ENCODE measurements around the gene IMP4.

The IMP4 gene

GRCh38 chr2:130358420-130359350 lies 16.0 kb downstream of the IMP4 start:
- no peak for DNase-seq

DNA sequence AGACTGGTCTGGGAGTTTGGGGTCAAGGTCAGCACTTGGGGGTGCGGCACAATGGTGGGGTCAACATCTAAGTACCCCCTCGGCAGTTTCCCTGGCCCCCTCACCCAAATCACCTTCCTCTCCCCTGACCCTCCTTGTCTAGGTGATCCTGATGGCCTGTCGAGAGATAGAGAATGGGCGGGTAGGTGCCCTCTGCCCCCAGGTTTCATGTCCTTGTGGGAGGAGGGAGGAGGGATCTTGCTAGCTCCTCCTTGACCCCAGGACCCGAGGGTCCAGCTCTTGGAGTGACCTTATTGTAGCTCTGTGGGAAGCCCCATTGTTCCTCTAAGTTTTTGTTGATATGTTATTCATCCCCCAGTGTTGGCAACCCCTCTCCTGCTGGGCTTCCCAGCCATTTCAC lies 16.8 kb downstream of the IMP4 start:
- no peak for DNase-seq

DNA sequence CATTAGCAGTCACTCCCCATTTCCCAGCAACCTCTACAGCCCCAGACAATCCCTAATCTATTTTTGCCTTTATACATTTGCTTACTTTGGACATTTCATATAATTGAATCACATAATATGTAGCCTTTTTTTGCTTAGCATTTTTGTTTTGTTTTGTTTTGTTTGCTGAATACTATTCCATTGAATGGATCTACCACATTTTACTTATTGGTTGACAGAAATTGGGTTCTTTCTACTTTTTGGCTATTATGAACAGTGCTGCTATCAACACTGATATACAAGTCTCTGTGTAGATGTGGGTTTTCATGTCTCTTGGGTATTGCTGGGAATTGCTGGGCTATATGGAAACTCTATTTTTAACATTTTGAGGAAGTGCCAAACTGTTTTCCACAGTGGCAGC lies 20.8 kb downstream of the IMP4 start:
- DNase-seq: no peak

GRCh38 chr2:130365075-130365474 lies 22.4 kb downstream of the IMP4 start:
- no peak for DNase-seq

- no peak for DNase-seq
Measured at GRCh38 chr2:130365963-130366362, 23.3 kb downstream of the IMP4 start.

GRCh38 chr2:130366720-130367119 lies 24.0 kb downstream of the IMP4 start:
- DNase-seq: no peak

- DNase-seq: no peak
Measured at GRCh38 chr2:130368786-130369185, 26.1 kb downstream of the IMP4 start.

DNA sequence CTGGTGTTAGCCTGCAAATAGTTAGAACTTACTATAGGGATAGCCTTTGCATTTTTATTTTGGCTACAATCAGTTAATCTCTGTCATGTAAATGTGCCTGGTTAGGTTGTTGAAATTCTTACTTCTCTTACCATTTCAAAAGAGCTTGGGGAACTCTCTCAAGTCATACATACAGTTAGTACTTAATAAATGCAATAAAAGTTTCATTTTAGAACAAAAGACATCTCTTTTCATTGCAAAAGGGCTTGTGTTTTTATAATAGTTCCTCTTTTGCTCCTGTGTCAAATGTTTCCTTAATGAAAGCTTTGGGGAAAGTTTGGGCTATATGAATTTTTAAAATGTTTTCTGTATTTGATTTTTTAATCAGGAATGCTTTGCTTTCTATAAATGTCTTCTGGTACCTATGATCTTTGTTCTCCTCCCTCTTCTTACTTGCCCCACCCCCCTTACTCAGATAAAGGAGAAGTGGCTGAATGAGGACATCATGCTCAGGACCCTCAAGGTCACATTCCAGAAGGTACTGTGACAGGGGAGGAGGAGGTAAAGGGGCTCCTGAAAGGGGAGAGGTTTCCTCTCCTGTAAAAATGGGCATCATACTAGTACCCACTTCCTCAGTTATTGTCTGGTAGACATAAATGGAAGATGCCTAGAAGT lies 26.7 kb downstream of the IMP4 start:
- no peak for DNase-seq

GRCh38 chr2:130369965-130370341 lies 27.3 kb downstream of the IMP4 start:
- no peak for DNase-seq

GRCh38 chr2:130370490-130370889 lies 27.8 kb downstream of the IMP4 start:
- no peak for DNase-seq

GRCh38 chr2:130371723-130372054 lies 29.0 kb downstream of the IMP4 start:
- peak; percentile 37 for DNase-seq

DNA sequence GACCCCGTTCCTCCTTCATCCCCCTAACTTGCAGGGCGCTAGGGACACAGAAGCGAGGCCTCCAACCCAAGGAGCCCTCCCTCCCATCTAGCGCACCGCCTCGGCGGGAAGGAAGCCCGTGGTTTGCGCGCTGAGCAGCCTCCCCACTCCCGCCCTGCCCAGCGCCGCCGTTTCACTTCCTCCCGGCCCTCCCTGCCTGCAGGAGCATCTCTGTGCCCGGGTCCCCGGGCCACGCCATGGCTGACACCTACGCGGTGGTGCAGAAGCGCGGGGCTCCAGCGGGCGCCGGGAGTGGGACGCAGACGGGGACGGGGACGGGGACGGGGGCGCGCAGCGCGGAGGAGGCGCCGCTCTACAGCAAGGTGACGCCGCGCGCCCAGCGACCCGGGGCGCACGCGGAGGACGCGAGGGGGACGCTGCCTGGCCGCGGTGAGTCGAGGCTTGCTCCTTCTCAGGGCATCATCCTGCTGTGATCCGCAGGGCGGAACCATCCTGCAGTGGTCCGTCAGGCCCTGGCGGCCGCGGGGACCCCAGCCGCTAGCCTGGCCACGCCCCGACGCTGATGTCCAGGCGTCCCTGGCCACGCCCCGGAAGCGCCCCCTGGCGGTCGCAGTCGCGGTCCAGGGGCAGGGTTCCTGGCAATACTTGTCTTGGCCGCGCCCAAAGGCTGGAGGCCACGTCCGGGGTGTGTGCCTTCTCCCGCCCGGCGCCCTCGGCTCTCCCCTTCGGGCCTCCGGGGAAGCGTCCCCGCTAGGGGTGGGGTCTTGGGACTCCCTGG lies 29.5 kb downstream of the IMP4 start:
- no peak for DNase-seq

DNA sequence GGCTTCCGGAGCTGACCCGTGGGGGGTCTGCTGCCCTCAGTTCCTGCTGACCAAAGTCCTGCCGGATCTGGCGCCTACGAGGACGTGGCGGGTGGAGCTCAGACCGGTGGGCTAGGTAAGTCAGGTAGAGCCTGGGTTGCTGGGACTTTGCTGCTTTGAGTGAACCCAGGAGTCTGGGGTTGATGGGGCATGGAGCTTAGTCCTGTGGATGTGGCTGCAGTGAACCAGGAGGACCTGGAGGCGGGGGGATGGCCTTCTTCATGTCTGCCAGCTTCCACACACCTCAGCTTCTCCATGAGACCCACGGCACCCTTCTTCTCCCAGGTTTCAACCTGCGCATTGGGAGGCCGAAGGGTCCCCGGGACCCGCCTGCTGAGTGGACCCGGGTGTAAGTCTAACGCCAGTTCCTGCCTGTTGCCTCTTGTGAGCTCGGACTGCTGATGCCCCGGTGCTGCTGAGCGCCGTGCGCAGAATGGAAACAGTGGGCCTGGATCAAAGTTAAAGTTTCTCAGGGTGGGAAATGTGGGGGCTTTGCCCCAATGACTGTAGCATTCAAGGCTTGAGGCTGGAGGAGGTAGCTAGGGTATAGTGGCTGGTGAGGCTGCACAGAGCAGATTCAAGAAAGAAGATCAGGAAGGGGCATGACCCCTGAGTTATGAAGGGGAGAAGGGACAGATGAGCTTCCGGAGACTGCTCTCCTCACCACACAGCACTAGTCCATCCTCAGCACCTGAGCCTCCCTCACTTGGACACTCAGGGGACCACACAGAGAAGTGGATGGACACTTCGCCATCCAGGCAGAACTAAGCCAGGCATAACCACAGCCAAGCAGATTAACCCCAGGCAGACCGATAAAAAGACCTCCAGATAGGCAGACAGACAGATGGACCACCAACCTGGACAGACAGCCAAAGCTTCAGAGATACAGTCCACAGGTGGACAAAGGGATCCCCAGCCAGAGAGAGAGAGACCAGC lies 30.4 kb downstream of the IMP4 start:
- DNase-seq: no peak

DNA sequence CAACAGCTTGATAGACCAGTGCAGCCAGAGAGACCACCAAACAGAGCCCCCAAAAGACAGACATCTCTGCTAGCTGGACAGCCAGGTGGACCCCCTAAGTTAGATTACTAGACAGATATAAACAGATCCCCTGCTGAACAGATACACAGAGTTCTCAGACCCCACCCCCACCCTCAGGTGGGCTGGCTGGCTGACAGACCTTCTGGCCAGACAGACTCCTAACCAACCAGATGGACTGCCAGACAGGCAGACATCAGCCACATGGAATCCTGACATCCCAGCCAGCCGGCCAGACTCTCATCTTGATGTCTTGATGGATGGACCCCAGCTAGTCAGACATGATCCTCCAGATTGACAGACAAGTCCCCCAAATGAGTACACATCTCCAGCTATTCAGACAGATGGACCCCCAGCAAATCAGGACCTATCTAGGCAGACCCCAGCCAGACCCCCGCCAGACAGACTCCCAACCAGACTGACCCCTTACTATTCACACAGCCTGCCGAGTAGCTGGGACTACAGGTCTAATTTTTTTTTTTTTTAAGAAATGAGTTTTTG lies 31.2 kb downstream of the IMP4 start:
- DNase-seq: no peak

DNA sequence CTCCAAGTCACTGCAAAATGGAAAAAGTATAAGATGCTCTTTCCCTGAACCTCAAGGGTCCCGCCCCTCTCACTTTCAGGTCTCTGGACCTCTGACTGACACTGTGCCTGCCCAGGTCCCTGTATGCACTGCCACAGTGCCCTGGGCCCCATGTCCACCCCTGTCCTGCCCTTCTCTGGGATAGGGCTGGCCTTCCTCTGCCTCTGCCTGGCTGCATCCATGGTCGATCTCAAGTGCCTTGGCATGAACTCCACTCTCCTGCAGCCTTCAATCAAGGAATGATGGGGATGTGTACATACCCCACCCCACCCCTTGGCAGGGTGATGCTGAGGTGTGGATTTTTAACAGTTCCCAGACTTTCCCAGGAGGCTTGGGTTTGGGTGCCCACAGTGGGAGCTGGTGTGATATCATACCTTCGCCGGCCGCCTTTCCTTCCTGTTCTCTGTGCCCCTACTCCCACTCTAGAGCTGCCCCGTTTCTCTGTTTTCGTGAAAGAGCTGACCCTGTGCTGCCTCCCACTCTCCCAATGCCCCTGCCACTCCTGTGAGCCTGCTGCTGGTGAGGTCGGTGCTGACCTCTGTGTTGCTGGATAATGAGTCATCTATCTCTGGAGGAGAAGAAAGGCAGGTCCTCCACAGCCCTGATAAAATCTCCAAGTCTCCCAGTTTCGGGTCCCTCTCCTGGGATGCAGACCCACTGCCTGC lies 32.0 kb downstream of the IMP4 start:
- no peak for DNase-seq

DNA sequence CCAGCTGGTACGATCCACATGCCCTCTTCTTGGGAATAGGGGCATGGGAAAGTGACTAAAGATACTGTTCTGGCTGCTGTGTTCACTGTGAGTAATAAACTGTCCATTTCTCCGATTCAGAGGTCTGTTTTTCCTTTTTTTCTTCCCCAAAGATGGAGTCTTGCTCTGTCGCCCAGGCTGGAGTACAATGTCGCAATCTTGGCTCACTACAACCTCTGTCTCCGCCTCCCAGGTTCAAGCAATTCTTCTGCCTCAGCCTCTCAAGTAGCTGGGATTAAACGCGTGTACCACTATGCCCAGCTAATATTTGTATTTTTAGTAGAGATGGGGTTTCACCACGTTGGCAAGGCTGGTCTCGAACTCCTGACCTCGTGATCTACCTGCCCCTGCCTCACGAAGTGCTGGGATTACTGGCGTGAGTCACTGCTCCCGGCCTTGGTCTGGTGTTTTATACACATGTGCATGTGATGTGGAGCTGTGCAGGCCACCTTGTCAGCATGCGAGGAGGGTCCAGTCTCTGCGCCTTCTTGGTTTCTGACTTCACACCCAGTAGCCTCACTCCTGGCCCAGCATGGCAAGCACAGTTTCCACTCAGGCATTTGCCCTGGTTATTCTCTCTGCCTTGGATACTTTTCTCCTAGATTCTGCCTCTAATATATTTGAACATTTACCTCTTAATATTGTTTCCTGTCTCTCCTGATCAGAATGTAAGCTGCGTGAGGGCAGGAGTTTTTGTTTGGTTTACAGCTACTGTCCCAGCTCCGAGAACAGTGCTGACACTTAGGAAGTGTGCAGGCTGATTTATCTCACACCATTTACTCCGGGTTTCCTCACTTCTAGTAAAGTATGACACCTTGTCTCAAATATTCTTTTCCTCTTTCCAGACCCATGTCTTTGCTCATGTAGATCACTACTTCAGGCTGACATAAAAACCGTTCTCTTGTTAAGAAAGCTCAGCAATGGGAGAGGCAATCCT lies 32.9 kb downstream of the IMP4 start:
- DNase-seq: no peak

DNA sequence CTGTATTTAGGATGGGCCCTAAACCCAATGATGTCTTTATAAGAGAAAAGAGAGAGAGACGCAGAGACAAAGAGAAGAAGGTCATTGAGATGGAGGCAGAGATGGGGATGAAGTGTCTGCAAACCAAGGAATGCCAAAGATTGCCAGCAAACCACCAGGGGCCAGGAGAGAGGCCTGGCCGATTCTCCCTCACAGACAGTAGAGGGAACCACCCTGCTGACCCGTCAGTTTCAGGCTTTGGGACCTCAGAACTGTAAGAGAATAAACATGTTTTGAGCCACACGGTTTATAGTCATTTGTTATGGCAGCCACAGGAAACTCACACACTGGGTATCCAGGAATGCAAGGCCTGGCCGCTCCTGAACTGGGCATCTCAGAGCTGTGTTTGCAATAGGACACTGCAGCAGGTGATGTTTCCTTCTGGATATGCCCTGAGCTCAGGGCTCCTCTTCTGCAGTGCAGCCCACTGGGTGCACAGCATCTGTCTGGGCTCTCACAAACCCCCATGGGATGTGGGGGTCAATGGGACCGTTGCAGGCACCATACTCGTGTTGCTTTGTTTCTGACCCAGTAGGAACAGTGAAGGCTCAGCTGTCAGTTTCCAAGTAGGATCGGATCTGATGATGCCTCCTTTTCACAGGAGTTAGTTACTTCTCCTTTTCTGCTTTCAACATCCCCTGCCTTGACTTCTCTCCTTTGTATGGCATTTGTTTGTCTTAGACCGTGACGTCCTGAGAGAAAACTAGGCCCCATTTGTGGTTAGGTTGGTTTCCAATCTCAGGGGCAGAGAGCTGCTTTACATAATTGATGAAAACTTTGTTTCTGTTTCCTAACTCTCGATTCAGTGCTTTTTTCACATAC lies 34.0 kb downstream of the IMP4 start:
- no peak for DNase-seq

DNA sequence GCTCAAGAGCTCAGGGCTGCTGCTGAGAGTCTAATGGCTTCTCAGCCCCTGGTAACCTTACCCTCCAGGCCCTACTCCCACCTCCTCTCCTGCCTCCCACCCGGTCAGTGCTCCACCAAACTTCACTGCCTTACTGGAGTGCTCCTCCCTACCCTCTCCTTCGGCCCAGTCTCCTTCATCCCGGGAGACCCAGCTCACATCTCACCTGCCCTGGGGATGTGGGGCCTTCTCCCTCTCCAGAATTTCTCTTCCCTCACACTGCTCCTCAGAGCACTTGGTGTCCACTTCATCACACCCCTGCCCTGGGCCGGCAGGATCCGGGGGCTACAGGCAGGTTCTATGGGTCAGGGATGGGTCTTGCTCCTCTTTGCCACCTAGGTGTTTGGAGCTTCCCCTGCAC lies 34.8 kb downstream of the IMP4 start:
- DNase-seq: no peak

DNA sequence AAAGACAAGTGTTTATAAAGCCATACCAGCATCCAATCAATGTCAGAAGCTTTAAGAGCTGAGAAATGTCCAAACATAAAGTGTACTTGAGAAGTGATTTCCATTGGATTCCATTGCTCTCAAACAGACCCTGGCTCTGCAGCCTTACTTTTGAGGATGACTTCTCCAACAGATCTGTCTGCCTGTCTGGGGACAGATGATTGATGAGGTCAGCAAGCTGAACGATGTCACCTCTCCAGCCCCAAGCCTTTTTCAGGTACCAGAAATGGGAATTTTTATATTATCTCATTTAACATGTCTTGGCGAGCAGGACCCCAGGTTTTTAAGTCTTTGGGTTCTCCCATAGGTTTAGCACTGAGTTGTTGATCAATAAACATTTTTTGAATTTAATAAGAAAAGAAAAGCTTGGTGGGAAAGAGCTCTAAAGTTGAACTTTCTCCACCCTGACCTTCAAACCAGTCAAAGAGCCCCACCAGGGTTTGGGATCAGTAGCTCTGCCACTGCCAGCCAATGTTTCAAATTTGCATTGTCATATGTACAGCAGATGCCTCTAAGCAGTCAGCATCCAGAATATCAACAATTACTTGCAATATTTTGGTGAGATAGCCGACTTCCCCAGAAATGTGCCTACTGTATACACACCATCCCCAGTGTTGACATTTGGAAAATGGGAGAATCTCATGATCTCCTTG lies 35.7 kb downstream of the IMP4 start:
- DNase-seq: no peak
